Vagina (tissue), 2 donors: ENCODE results near the gene VPS41.

Experiments
- CTCF ChIP-seq, 3 experiments: fragments of 450-650 bp in 2 of 3; fragments of 200-600 bp in 1 of 3; sonication (generic) in 1 of 3; IDR thresholded peaks; one replicate each; pipeline ENCODE4 v1.5.1; 2017 to 2019; ENCODE audit warnings: antibody characterized with exemption in 3 of 3, mild to moderate bottlenecking in 2 of 3, moderate library complexity in 2 of 3
- POLR2A ChIP-seq, 2 donors: fragments of 450-650 bp; IDR thresholded peaks; one replicate each; pipeline ENCODE4 v1.6.1; 2017; ENCODE audit warnings: antibody characterized with exemption in 2 of 2, mild to moderate bottlenecking in 2 of 2, moderate library complexity in 2 of 2
- POLR2AphosphoS5 ChIP-seq, 2 donors: sonication (generic); formaldehyde crosslinking; IDR thresholded peaks; one replicate each; pipeline ENCODE4 v1.9.0; 2017; ENCODE audit warnings: antibody characterized with exemption in 2 of 2, mild to moderate bottlenecking in 2 of 2, low read depth in 1 of 2; ENCODE audit not compliant: insufficient read depth in 1 of 2

- TF ChIP-seq CTCF (IDR thresholded peaks at IDR 0.05) (no peak), POLR2A (IDR thresholded peaks at IDR 0.05) (no peak), POLR2AphosphoS5 (IDR thresholded peaks at IDR 0.05; ENCODE audit: insufficient read depth in 1 of 2, low read depth in 1 of 2) (no peak)
Measured at GRCh38 chr7:38759028-38759427, 150.0 kb downstream of the VPS41 start.
